ENCODE measurements around the gene TTLL7. TPM values are rescaled to one million over a fixed set of nuclear protein-coding genes. Genes with fewer than 3 reads are reported as not detected.

TTLL7 gene
- total RNA-seq, 1 donor from 2014 or later: 37.9 TPM

DNA sequence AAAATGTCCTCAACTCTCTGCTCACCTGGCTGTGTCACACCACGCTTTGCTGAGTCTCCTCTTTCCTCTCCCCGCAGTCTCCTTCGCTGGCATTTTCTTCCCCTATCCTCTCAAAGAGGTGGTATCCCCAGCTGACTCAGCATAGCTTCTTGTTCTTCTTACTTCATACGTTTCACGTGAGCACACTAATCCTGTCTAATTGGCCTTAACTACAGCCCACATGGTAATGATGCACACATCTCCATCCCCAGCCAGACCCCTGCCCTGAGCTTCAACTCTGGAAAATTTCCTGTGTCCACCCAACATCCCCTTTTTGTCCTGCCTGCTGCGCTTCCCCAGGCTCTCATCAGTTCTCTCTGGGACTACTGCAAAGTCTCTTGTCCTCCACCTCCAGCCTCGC is 169.8 kb downstream of the TTLL7 start:
- Mint-ChIP-seq H3K27me3 (ENCODE audit: insufficient read depth, low read depth) (peaks cover 4% of the 10 kb centered on the region), H3K27ac (no peak overlapping the region), H3K4me1 (peaks cover 16% of the 10 kb centered on the region), H3K4me3 (no peak overlapping the region), H3K9me3 (peaks cover 5% of the 10 kb centered on the region), H3K36me3 (no peaks in the 10 kb centered on the region)
- no peak for DNase-seq (ENCODE audit: low spot score)
- peak overlapping the region; percentile 30 for H2AFZ ChIP-seq (replicated peaks)
- H3K27me3 ChIP-seq: no peaks in the 10 kb centered on the region
- H3K9ac ChIP-seq: no peak overlapping the region
- H3F3A ChIP-seq (ENCODE audit: low read depth): no peaks in the 10 kb centered on the region
- H3K27ac ChIP-seq: no peak overlapping the region
- peaks cover 9% of the 10 kb centered on the region for H3K4me1 ChIP-seq
- H3K9me3 ChIP-seq (ENCODE audit: low read depth): no peaks in the 10 kb centered on the region
- H3K4me2 ChIP-seq: no peak overlapping the region
- TF ChIP-seq EZH2phosphoT487 (IDR thresholded peaks at IDR 0.05): no peak
- TF ChIP-seq, protein P1, sequence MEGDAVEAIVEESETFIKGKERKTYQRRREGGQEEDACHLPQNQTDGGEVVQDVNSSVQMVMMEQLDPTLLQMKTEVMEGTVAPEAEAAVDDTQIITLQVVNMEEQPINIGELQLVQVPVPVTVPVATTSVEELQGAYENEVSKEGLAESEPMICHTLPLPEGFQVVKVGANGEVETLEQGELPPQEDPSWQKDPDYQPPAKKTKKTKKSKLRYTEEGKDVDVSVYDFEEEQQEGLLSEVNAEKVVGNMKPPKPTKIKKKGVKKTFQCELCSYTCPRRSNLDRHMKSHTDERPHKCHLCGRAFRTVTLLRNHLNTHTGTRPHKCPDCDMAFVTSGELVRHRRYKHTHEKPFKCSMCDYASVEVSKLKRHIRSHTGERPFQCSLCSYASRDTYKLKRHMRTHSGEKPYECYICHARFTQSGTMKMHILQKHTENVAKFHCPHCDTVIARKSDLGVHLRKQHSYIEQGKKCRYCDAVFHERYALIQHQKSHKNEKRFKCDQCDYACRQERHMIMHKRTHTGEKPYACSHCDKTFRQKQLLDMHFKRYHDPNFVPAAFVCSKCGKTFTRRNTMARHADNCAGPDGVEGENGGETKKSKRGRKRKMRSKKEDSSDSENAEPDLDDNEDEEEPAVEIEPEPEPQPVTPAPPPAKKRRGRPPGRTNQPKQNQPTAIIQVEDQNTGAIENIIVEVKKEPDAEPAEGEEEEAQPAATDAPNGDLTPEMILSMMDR (IDR thresholded peaks at IDR 0.05): no peak
- no peak for TF ChIP-seq EZH2 (IDR thresholded peaks at IDR 0.05)
- no peaks in the 10 kb centered on the region for H3K36me3 ChIP-seq
- H3K79me2 ChIP-seq (ENCODE audit: low read depth): no peaks in the 10 kb centered on the region
- H3K4me3 ChIP-seq: no peak overlapping the region
- no peaks in the 10 kb centered on the region for H4K20me1 ChIP-seq (ENCODE audit: low read depth)

DNA sequence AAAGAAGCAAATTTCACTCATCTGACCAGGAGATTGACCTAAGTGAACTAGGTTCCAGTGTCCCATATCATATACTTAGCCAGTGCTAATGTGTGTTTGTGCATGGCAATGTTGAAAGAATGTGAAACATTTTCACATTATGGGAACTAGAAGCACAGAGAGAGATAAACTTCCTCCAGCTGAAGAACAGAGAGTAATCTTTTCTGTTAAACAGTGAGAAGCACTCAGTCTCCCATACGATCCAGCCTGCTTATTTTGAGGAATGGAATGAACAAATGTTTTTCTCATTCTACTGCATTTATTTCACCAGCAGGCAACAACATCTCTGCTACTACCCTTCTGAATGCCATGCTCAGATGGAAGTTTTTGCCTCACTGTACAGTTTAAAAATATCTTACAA is 170.5 kb downstream of the TTLL7 start:
- peaks cover 8% of the 10 kb centered on the region for H3K27me3 Mint-ChIP-seq (ENCODE audit: insufficient read depth, low read depth)

DNA sequence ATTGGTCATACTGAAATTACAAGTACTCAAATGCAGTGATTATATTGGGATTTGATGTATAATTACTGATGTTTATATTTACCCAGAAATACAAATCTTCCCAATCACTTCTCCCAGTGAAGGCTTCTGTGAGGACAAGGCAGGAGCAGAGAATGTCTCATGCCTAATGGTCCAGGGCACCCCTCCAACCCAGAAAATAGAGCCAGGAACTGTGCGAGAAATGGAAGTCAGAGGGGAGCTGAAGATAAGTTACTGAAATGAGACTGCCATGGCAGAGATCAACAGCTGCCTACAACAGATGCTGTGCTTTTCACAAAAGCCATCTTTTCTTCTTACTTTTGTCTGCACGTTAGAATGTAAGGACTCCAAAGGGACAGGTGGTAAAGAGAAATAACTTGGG is 171.2 kb downstream of the TTLL7 start:
- H3K27me3 Mint-ChIP-seq (ENCODE audit: insufficient read depth, low read depth): peaks cover 8% of the 10 kb centered on the region
- peaks cover 16% of the 10 kb centered on the region for H3K4me1 Mint-ChIP-seq

More for the DNA sequence above, 170.5 kb downstream of the TTLL7 start:
- H3K36me3 Mint-ChIP-seq: no peaks in the 10 kb centered on the region
- no peak for DNase-seq (ENCODE audit: low spot score)
- Histone ChIP-seq H3K4me3 (no peak overlapping the region), H4K20me1 (ENCODE audit: low read depth) (no peaks in the 10 kb centered on the region), H3K27me3 (no peaks in the 10 kb centered on the region), H3K4me1 (peaks cover 9% of the 10 kb centered on the region), H3F3A (ENCODE audit: low read depth) (no peaks in the 10 kb centered on the region), H3K79me2 (ENCODE audit: low read depth) (no peaks in the 10 kb centered on the region), H3K4me2 (no peak overlapping the region), H3K9ac (no peak overlapping the region), H3K27ac (no peak overlapping the region), H3K36me3 (no peaks in the 10 kb centered on the region), H3K9me3 (ENCODE audit: low read depth) (no peaks in the 10 kb centered on the region), H2AFZ (replicated peaks) (no peak overlapping the region)
- no peak overlapping the region for H3K4me3 Mint-ChIP-seq
- H3K27ac Mint-ChIP-seq: no peak overlapping the region
- peaks cover 16% of the 10 kb centered on the region for H3K4me1 Mint-ChIP-seq
- H3K9me3 Mint-ChIP-seq: peaks cover 8% of the 10 kb centered on the region
- TF ChIP-seq, protein P1 (IDR thresholded peaks at IDR 0.05): no peak
- TF ChIP-seq EZH2phosphoT487 (IDR thresholded peaks at IDR 0.05): no peak
- no peak for TF ChIP-seq EZH2 (IDR thresholded peaks at IDR 0.05)

More for the DNA sequence above, 171.2 kb downstream of the TTLL7 start:
- Mint-ChIP-seq H3K27ac (no peak overlapping the region), H3K9me3 (peaks cover 8% of the 10 kb centered on the region), H3K36me3 (no peaks in the 10 kb centered on the region), H3K4me3 (no peak overlapping the region)
- Histone ChIP-seq H3K27me3 (no peaks in the 10 kb centered on the region), H3K79me2 (ENCODE audit: low read depth) (no peaks in the 10 kb centered on the region), H3K9ac (no peak overlapping the region), H3K4me1 (peaks cover 9% of the 10 kb centered on the region), H3K27ac (no peak overlapping the region), H3K36me3 (no peaks in the 10 kb centered on the region), H2AFZ (replicated peaks) (peak overlapping the region; percentile 61), H3K4me2 (no peak overlapping the region), H4K20me1 (ENCODE audit: low read depth) (no peaks in the 10 kb centered on the region), H3K4me3 (no peak overlapping the region), H3F3A (ENCODE audit: low read depth) (no peaks in the 10 kb centered on the region), H3K9me3 (ENCODE audit: low read depth) (no peaks in the 10 kb centered on the region)
- DNase-seq (ENCODE audit: low spot score): no peak
- TF ChIP-seq, protein P1 (IDR thresholded peaks at IDR 0.05): no peak
- TF ChIP-seq EZH2phosphoT487 (IDR thresholded peaks at IDR 0.05): no peak
- no peak for TF ChIP-seq EZH2 (IDR thresholded peaks at IDR 0.05)
